ENCODE data around the gene ENGASE. TPM values are rescaled to one million over a fixed set of nuclear protein-coding genes. Genes with fewer than 3 reads are reported as not detected.

ENGASE gene
- total and polyA plus RNA-seq, 2 donors from 2014 or later = 14.3 to 49.3 TPM

DNA sequence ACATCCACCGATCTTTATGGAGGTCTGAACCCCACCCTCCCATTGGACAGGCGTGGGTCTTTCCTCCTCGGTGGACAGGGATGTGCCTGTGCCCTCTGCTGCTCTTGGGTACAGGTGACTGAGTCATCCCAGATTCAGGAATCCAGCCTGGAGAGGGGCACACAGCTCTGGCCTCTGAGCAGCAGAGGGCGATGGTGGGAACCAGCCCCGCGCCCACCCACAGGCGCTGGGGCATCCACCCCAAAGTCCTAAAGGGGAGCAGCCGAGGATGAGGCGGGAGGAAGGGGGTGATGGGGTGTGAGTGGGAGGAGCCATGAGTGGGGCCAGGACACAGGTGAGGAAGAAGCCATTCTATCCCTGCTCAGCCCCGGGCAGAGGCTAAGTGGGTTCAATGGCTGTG is 35.0 kb downstream of the ENGASE start:
- DNase-seq (no peak), FAIRE-seq (no peak)
- no peak overlapping the region for H3K4me3 ChIP-seq (ENCODE audit: low read length in 3 of 3)
- no peak overlapping the region for H3K9ac ChIP-seq (ENCODE audit: low read length in 3 of 3)
- H3K27ac ChIP-seq (ENCODE audit: low read depth in 2 of 2, low read length in 2 of 2) = no peak overlapping the region
- H3K9me3 ChIP-seq (ENCODE audit: control insufficient read depth in 2 of 3, insufficient read depth in 1 of 3, low read length in 3 of 3) = no peaks in the 10 kb centered on the region
- TF ChIP-seq, protein P1, sequence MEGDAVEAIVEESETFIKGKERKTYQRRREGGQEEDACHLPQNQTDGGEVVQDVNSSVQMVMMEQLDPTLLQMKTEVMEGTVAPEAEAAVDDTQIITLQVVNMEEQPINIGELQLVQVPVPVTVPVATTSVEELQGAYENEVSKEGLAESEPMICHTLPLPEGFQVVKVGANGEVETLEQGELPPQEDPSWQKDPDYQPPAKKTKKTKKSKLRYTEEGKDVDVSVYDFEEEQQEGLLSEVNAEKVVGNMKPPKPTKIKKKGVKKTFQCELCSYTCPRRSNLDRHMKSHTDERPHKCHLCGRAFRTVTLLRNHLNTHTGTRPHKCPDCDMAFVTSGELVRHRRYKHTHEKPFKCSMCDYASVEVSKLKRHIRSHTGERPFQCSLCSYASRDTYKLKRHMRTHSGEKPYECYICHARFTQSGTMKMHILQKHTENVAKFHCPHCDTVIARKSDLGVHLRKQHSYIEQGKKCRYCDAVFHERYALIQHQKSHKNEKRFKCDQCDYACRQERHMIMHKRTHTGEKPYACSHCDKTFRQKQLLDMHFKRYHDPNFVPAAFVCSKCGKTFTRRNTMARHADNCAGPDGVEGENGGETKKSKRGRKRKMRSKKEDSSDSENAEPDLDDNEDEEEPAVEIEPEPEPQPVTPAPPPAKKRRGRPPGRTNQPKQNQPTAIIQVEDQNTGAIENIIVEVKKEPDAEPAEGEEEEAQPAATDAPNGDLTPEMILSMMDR (IDR thresholded peaks at IDR 0.05; ENCODE audit: borderline replicate concordance, extremely low read depth, insufficient read depth) = no peak
- H3K27me3 ChIP-seq (ENCODE audit: control insufficient read depth, insufficient read depth, low read length) = no peaks in the 10 kb centered on the region
- H3K36me3 ChIP-seq (ENCODE audit: control insufficient read depth in 2 of 3, insufficient read depth in 3 of 3, low read length in 3 of 3) = no peaks in the 10 kb centered on the region
- intact Hi-C loops (cut with DNase I) = no loop called here
- peaks cover 0 to 5% (median 0%) of the 10 kb centered on the region in 3 donors for H3K4me1 ChIP-seq (ENCODE audit: control insufficient read depth in 2 of 3, insufficient read depth in 2 of 3, low read depth in 1 of 3, low read length in 3 of 3)

GRCh38 chr17:79111097-79111496 is 36.5 kb downstream of the ENGASE start:
- DNase-seq = no peak
- TF ChIP-seq, protein P1 (IDR thresholded peaks at IDR 0.05; ENCODE audit: borderline replicate concordance, extremely low read depth, insufficient read depth) = no peak
- Histone ChIP-seq H3K9ac (ENCODE audit: low read length in 3 of 3) (no peak overlapping the region), H3K36me3 (ENCODE audit: control insufficient read depth in 2 of 3, insufficient read depth in 3 of 3, low read length in 3 of 3) (no peaks in the 10 kb centered on the region), H3K27me3 (ENCODE audit: control insufficient read depth, insufficient read depth, low read length) (no peaks in the 10 kb centered on the region), H3K27ac (ENCODE audit: low read depth in 2 of 2, low read length in 2 of 2) (no peak overlapping the region), H3K9me3 (ENCODE audit: control insufficient read depth in 2 of 3, insufficient read depth in 1 of 3, low read length in 3 of 3) (no peaks in the 10 kb centered on the region), H3K4me3 (ENCODE audit: low read length in 3 of 3) (no peak overlapping the region), H3K4me1 (ENCODE audit: control insufficient read depth in 2 of 3, insufficient read depth in 2 of 3, low read depth in 1 of 3, low read length in 3 of 3) (peaks cover 0 to 7% (median 0%) of the 10 kb centered on the region in 3 donors)
- no peak for FAIRE-seq
- intact Hi-C loops (cut with DNase I) = no loop called here

- Histone ChIP-seq H3K27me3 (ENCODE audit: control insufficient read depth, insufficient read depth, low read length) (no peaks in the 10 kb centered on the region), H3K27ac (ENCODE audit: low read depth in 2 of 2, low read length in 2 of 2) (no peak overlapping the region), H3K9me3 (ENCODE audit: control insufficient read depth in 2 of 3, insufficient read depth in 1 of 3, low read length in 3 of 3) (no peaks in the 10 kb centered on the region), H3K36me3 (ENCODE audit: control insufficient read depth in 2 of 3, insufficient read depth in 3 of 3, low read length in 3 of 3) (no peaks in the 10 kb centered on the region), H3K4me3 (ENCODE audit: low read length in 3 of 3) (no peak overlapping the region), H3K4me1 (ENCODE audit: control insufficient read depth in 2 of 3, insufficient read depth in 2 of 3, low read depth in 1 of 3, low read length in 3 of 3) (peaks cover 0 to 7% (median 0%) of the 10 kb centered on the region in 3 donors), H3K9ac (ENCODE audit: low read length in 3 of 3) (no peak overlapping the region)
- no peak for DNase-seq
- intact Hi-C loops (cut with DNase I) = no loop called here
- FAIRE-seq = no peak
- TF ChIP-seq, protein P1 (IDR thresholded peaks at IDR 0.05; ENCODE audit: borderline replicate concordance, extremely low read depth, insufficient read depth) = no peak
These were observed 37.8 kb downstream of the ENGASE start for GRCh38 chr17:79112471-79112870.

Data from kidney (tissue), 14 donors.